ENCODE data around the gene LRP1.

LRP1 gene

GRCh38 chr12:57193706-57194245, 65.5 kb downstream of the LRP1 start:
- DNase-seq (ENCODE audit: low read depth, low spot score): no peak

- DNase-seq (ENCODE audit: low read depth, low spot score): no peak
These were observed 66.0 kb downstream of the LRP1 start for GRCh38 chr12:57194253-57194652.

GRCh38 chr12:57195186-57195585, 66.9 kb downstream of the LRP1 start:
- DNase-seq (ENCODE audit: low read depth, low spot score): no peak

- DNase-seq (ENCODE audit: low read depth, low spot score): no peak
These were observed 67.5 kb downstream of the LRP1 start for GRCh38 chr12:57195611-57196371.

GRCh38 chr12:57196439-57196838, 68.2 kb downstream of the LRP1 start:
- no peak for DNase-seq (ENCODE audit: low read depth, low spot score)

- DNase-seq (ENCODE audit: low read depth, low spot score): no peak
These were observed 68.7 kb downstream of the LRP1 start for GRCh38 chr12:57196956-57197355.

- DNase-seq (ENCODE audit: low read depth, low spot score): no peak
These were observed 70.0 kb downstream of the LRP1 start for GRCh38 chr12:57198329-57198728.

DNA sequence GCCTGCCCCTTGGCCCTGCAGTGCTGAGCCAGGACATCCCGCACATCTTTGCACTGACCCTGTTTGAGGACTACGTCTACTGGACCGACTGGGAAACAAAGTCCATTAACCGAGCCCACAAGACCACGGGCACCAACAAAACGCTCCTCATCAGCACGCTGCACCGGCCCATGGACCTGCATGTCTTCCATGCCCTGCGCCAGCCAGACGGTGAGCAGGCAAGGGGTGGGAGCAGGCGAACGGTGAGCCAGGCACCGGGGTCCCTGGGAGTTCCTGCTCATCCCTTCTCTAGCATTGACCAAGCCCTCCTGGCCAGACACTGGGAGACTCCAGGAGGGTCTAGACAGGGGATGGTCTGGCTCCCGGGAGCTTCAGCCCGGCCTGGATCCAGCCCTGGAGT, 70.9 kb downstream of the LRP1 start:
- no peak for DNase-seq (ENCODE audit: low read depth, low spot score)

- DNase-seq (ENCODE audit: low read depth, low spot score): no peak
These were observed 72.2 kb downstream of the LRP1 start for GRCh38 chr12:57200497-57200896.

GRCh38 chr12:57201219-57201618, 72.9 kb downstream of the LRP1 start:
- DNase-seq (ENCODE audit: low read depth, low spot score): no peak

DNA sequence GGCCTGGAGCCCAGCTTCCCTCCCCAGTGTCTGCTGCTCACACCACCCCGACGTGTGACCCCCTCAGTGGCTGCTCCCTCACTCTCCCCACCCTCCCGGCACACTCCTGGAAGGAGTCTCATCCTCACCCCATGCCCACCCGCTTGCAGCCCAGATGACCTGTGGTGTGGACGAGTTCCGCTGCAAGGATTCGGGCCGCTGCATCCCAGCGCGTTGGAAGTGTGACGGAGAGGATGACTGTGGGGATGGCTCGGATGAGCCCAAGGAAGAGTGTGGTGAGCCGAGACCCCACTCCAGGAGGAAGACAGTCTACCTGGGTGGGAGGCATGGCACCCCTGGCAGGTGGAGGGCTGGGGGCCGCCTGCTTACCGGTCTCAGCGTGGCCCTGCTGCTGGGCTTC, 73.3 kb downstream of the LRP1 start:
- no peak for DNase-seq (ENCODE audit: low read depth, low spot score)

GRCh38 chr12:57202321-57202720, 74.0 kb downstream of the LRP1 start:
- no peak for DNase-seq (ENCODE audit: low read depth, low spot score)

GRCh38 chr12:57203201-57203600, 74.9 kb downstream of the LRP1 start:
- no peak for DNase-seq (ENCODE audit: low read depth, low spot score)

DNA sequence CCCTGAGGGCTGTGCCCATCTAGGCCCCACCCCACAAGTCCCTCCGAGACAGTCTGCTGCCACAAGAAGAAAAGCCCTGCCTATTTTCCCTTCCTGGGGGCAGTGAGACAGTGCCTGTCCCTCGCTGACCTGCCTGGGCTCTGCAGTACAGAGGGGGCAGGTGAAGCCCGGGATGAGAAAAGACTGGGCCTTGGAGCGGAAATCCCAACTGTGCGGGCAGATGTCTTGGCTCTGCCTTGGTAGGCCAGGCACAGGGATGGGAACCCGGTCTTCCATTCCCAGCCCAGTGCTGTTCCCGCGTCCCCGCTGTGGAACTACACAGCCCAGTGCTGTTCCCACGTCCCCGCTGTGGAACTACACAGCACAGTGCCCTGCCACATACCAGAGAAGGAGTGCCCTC, 75.5 kb downstream of the LRP1 start:
- DNase-seq (ENCODE audit: low read depth, low spot score): no peak

- no peak for DNase-seq (ENCODE audit: low read depth, low spot score)
These were observed 76.2 kb downstream of the LRP1 start for GRCh38 chr12:57204454-57204853.

DNA sequence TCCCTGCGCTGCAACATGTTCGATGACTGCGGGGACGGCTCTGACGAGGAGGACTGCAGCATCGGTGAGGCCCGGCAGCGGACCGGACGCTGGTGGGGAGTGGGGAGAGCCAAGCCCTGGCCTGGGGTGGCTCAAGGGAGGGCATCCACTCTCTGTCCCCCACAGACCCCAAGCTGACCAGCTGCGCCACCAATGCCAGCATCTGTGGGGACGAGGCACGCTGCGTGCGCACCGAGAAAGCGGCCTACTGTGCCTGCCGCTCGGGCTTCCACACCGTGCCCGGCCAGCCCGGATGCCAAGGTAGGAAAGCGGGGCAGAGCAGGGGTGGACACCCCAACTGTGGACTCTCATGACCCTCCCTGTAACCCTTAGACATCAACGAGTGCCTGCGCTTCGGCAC, 76.9 kb downstream of the LRP1 start:
- no peak for DNase-seq (ENCODE audit: low read depth, low spot score)

GRCh38 chr12:57205931-57206330, 77.6 kb downstream of the LRP1 start:
- no peak for DNase-seq (ENCODE audit: low read depth, low spot score)

GRCh38 chr12:57207731-57208630, 79.7 kb downstream of the LRP1 start:
- no peak for DNase-seq (ENCODE audit: low read depth, low spot score)

DNA sequence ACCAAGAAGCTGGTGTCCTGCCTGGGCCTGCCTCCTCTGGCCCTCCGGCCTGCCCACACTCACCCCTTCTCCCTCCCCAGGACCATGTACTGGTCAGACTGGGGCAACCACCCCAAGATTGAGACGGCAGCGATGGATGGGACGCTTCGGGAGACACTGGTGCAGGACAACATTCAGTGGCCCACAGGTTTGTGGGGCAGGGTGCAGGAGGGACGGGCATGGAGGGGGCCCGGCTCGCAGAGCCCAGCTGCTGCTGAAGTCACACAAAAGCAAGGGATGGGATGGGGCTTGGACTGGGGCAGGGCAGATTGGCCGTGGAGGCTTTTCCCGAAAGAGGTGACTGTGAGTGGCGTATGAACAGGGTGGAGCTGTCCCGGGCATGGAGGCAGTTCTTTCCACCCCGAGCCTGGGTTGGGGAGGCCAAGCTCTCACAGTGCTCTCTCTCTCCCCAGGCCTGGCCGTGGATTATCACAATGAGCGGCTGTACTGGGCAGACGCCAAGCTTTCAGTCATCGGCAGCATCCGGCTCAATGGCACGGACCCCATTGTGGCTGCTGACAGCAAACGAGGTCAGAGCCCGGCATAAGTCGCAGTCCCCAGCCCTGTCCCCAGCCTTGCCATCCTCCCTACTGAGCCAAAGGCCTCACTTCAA, 80.5 kb downstream of the LRP1 start:
- DNase-seq (ENCODE audit: low read depth, low spot score): no peak

GRCh38 chr12:57209916-57210315, 81.6 kb downstream of the LRP1 start:
- DNase-seq (ENCODE audit: low read depth, low spot score): no peak

DNA sequence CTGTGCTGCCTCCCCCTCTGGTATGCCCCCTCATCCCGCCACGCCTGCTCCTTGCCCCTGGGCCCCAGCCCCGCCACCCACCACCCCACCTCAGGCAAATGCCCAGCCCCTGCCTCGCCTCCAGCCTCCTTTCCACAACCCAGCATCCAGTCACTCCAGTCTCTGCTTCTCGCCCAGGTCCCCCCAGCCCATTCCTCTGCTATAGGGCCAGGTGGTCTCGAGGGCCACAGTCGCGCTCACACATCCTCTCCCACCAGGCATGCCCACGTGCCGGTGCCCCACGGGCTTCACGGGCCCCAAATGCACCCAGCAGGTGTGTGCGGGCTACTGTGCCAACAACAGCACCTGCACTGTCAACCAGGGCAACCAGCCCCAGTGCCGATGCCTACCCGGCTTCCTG, 82.2 kb downstream of the LRP1 start:
- no peak for DNase-seq (ENCODE audit: low read depth, low spot score)
